HFFc6 (cell line): ENCODE results near the gene DUOXA2. TPM values are rescaled to one million over a fixed set of nuclear protein-coding genes. Genes with fewer than 3 reads are reported as not detected.

Experiments
- DNase-seq: peaks from one replicate; pipeline ENCODE4 v3.0.0-alpha.2; 2018
- H3K27ac Mint-ChIP-seq: 2 replicates; pipeline ENCODE4 v1.8.0; 2020; ENCODE audit warnings: mild to moderate bottlenecking, mixed read lengths
- H3K27me3 Mint-ChIP-seq: 2 replicates; pipeline ENCODE4 v1.8.0; 2021; ENCODE audit warnings: mild to moderate bottlenecking, moderate library complexity, mixed read lengths; ENCODE audit not compliant: insufficient read depth
- H3K36me3 Mint-ChIP-seq: 2 replicates; pipeline ENCODE4 v1.8.0; 2021; ENCODE audit warnings: low read depth, mixed read lengths
- H3K4me1 Mint-ChIP-seq: 2 replicates; pipeline ENCODE4 v1.8.0; 2020; ENCODE audit warnings: low read depth, mixed read lengths
- H3K4me3 Mint-ChIP-seq: 2 replicates; pipeline ENCODE4 v1.8.0; 2020; ENCODE audit warnings: mild to moderate bottlenecking, moderate library complexity, mixed read lengths
- H3K9me3 Mint-ChIP-seq: 2 replicates; pipeline ENCODE4 v1.8.0; 2020; ENCODE audit warnings: mild to moderate bottlenecking, mixed read lengths
- total RNA-seq, 6 experiments: library from RNA; stranded (reverse); fragmentation: NEBNext Ultra II Directional; extraction: Animal tissue kit (Norgen Biotek cat#: 25700); gene quantifications; 2 replicates in 1 of 6; 3 replicates in 5 of 6; pipeline ENCODE4 v1.2.3, GENCODE V29; 2021
- TF ChIP-seq, protein P1 (sequence below): fragments of 200-600 bp; sonication (generic); IDR thresholded peaks from 2 replicates; pipeline ENCODE4 v1.5.0; 2021; ENCODE audit warnings: antibody characterized with exemption, mild to moderate bottlenecking

The DUOXA2 gene
- total RNA-seq, 6 experiments from 2014 or later: not detected

GRCh38 chr15:45111390-45112142, 2.6 kb upstream of the DUOXA2 start:
- Mint-ChIP-seq H3K27ac (no peak overlapping the region), H3K4me1 (peaks cover 5% of the 10 kb centered on the region; the same call in 1 of the 2 replicates), H3K27me3 (peaks cover 60% of the 10 kb centered on the region), H3K9me3 (no peaks in the 10 kb centered on the region), H3K36me3 (no peaks in the 10 kb centered on the region), H3K4me3 (no peak overlapping the region)
- TF ChIP-seq, protein P1, sequence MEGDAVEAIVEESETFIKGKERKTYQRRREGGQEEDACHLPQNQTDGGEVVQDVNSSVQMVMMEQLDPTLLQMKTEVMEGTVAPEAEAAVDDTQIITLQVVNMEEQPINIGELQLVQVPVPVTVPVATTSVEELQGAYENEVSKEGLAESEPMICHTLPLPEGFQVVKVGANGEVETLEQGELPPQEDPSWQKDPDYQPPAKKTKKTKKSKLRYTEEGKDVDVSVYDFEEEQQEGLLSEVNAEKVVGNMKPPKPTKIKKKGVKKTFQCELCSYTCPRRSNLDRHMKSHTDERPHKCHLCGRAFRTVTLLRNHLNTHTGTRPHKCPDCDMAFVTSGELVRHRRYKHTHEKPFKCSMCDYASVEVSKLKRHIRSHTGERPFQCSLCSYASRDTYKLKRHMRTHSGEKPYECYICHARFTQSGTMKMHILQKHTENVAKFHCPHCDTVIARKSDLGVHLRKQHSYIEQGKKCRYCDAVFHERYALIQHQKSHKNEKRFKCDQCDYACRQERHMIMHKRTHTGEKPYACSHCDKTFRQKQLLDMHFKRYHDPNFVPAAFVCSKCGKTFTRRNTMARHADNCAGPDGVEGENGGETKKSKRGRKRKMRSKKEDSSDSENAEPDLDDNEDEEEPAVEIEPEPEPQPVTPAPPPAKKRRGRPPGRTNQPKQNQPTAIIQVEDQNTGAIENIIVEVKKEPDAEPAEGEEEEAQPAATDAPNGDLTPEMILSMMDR: no peak
- no peak for DNase-seq

DNA sequence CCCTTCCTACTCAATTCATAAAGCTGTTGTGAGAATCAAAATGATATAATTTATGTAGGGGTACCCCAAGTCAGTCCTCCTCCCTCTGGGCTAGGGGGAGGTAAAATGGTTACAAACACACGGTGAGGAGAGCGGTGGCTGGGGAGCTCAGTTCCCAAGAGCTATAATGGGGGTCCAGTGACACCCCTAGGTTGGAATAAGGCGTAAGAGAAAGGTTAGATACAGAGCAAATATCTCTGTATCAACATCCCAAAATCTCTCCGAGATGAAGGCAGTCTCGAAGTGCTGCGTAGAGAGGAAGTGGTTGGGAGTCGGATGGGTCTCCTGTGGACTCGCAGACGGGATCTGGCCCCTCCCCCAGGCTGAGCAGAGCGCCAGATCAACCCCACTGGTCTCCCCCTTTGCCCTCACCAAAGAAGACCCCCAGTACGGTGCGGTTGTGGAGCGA, 2.0 kb upstream of the DUOXA2 start:
- H3K27me3 Mint-ChIP-seq: peaks cover 63% of the 10 kb centered on the region
- no peaks in the 10 kb centered on the region for H3K36me3 Mint-ChIP-seq
- H3K4me3 Mint-ChIP-seq: no peak overlapping the region
- DNase-seq: no peak
- no peaks in the 10 kb centered on the region for H3K9me3 Mint-ChIP-seq
- TF ChIP-seq, protein P1: no peak
- H3K27ac Mint-ChIP-seq: no peak overlapping the region
- H3K4me1 Mint-ChIP-seq: peaks cover 5% of the 10 kb centered on the region; the same call in 1 of the 2 replicates

DNA sequence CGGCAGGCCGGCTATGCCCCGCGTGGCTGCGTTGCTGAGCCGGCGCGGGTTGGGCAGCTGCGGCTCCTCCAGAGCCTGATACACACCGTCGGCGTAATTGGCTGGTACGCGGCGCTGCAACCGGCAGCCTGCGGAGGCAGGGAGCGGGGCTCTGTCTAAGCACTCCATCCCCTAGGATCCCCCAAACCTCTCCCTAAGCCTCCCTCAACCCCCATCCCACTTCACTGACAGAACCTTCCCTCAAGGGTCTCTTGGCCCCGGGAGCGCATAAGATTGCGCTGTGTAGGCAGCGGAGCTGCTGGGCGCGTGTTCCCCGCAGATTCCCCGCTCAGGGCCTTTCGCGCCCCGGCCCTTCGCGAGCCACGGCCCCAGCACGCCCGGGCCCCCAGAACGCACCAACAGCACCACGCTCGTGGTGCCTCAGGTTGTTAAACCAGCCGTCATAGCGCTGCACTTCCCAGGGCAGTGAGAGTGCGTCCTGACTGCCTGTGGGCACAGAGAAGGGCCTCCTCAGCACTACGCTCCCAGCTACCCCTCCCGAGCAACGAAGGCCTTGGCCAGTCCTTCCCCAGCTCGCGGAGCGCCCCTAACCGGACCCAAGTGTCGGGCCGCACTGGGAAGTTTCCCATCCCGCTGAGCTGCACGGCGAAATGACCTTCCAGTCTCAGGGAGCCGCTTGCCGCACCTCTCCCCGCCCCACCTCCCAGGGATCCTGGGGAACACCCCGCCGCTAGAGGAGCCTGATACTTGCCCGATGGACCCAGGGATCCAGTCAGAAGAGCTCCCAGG, 1.3 kb upstream of the DUOXA2 start:
- TF ChIP-seq, protein P1: no peak
- Mint-ChIP-seq H3K27ac (no peak overlapping the region), H3K4me1 (peaks cover 6% of the 10 kb centered on the region), H3K36me3 (no peaks in the 10 kb centered on the region), H3K4me3 (no peak overlapping the region), H3K27me3 (peaks cover 69% of the 10 kb centered on the region), H3K9me3 (no peaks in the 10 kb centered on the region)
- DNase-seq: no peak

- Mint-ChIP-seq H3K27ac (no peak overlapping the region), H3K36me3 (no peaks in the 10 kb centered on the region), H3K4me3 (no peak overlapping the region), H3K9me3 (no peaks in the 10 kb centered on the region), H3K27me3 (peaks cover 73% of the 10 kb centered on the region), H3K4me1 (peaks cover 13% of the 10 kb centered on the region)
- TF ChIP-seq, protein P1: no peak
- no peak for DNase-seq
Observed at GRCh38 chr15:45113380-45113990, 641 bp upstream of the DUOXA2 start.

DNA sequence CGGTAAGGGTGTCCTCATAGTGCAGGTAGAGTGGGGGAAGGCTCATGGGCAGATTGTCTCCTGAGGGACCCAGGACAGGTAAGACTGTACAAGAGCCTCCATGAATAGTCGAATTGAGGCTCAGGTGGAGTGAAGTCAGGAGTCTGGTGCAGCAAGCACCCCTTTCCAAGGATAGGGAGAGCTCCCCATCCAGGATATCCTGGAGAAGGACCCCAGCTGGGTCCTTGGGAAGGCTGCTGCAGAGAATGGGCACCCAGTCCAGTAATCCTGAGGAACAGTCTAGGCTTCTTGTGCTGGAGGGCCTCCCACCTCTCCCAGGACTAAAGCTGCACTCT, 592 bp downstream of the DUOXA2 start:
- Mint-ChIP-seq H3K4me3 (no peak overlapping the region), H3K4me1 (peaks cover 13% of the 10 kb centered on the region), H3K27me3 (peaks cover 69% of the 10 kb centered on the region), H3K27ac (no peak overlapping the region), H3K36me3 (no peaks in the 10 kb centered on the region), H3K9me3 (no peaks in the 10 kb centered on the region)
- DNase-seq: no peak
- TF ChIP-seq, protein P1: no peak
